ENCODE results near the gene NEK8.
"Not testable (repeated sequence)": the region's sequence is repeated elsewhere in the genome, so short reads cannot be mapped to it uniquely, and the experiment has no call there.

NEK8 gene

GRCh38 chr17:28710861-28711722 lies 17.5 kb upstream of the NEK8 start:
- DNase-seq: peak; percentile 86

- DNase-seq: no peak
Observed at GRCh38 chr17:28711723-28712031, 16.9 kb upstream of the NEK8 start, which contains the start of gene PROCA1. PROCA1 (minus strand) TSS chr17:28711888; CDS start chr17:28711660, 228 bp downstream.

- DNase-seq: peak; percentile 60
Observed at GRCh38 chr17:28712032-28712704, 16.4 kb upstream of the NEK8 start.

- no peak for DNase-seq
Observed at GRCh38 chr17:28712705-28713415, 15.7 kb upstream of the NEK8 start.

- DNase-seq: no peak
Observed at GRCh38 chr17:28714281-28714680, 14.3 kb upstream of the NEK8 start.

- no peak for DNase-seq
Observed at GRCh38 chr17:28715217-28715616, 13.4 kb upstream of the NEK8 start.

- no peak for DNase-seq
Observed at GRCh38 chr17:28716740-28717577, 11.6 kb upstream of the NEK8 start.

GRCh38 chr17:28717578-28718332 lies 10.8 kb upstream of the NEK8 start, which contains the start of gene RAB34:
RAB34 (minus strand) TSS chr17:28717868; CDS start chr17:28717266, 602 bp downstream.
- DNase-seq: no peak

- DNase-seq: no peak
Observed at GRCh38 chr17:28718333-28719020, 10.1 kb upstream of the NEK8 start.

- DNase-seq: no peak
Observed at GRCh38 chr17:28719021-28719433, 9.6 kb upstream of the NEK8 start.

- DNase-seq: peak; percentile 23
Observed at GRCh38 chr17:28720247-28720996, 8.2 kb upstream of the NEK8 start.

- DNase-seq: not testable (repeated sequence)
Observed at GRCh38 chr17:28720997-28721329, 7.6 kb upstream of the NEK8 start.

GRCh38 chr17:28722417-28723158 lies 6.0 kb upstream of the NEK8 start:
- no peak for DNase-seq

- DNase-seq: no peak
Observed at GRCh38 chr17:28723159-28723835, 5.3 kb upstream of the NEK8 start.

GRCh38 chr17:28723836-28724499 lies 4.6 kb upstream of the NEK8 start:
- not testable (repeated sequence) for DNase-seq

- no peak for DNase-seq
Observed at GRCh38 chr17:28724500-28725165, 4.0 kb upstream of the NEK8 start.

- no peak for DNase-seq
Observed at GRCh38 chr17:28725166-28725659, 3.4 kb upstream of the NEK8 start.
